Mesendoderm (in vitro differentiated cells): ENCODE results near the gene CENPT.

Experiments used
- DNase-seq: peaks from one replicate; pipeline ENCODE4 v3.0.0; 2013
- H2AK5ac ChIP-seq: 2 replicates; pipeline ENCODE4 v1.6.1; 2013; ENCODE audit warnings: low read length, inconsistent platforms
- H2BK120ac ChIP-seq: 2 replicates; pipeline ENCODE4 v1.6.1; 2013; ENCODE audit warnings: low read depth, mild to moderate bottlenecking, low read length, moderate library complexity, mixed read lengths
- H2BK15ac ChIP-seq: replicated peaks from 2 replicates; pipeline ENCODE4 v1.6.1; 2013; ENCODE audit warnings: low read depth, mild to moderate bottlenecking, moderate library complexity
- H2BK5ac ChIP-seq: 2 replicates; pipeline ENCODE4 v1.6.1; 2013; ENCODE audit warnings: low read length, inconsistent platforms
- H3K18ac ChIP-seq: 2 replicates; pipeline ENCODE4 v1.6.1; 2013; ENCODE audit warnings: mild to moderate bottlenecking, low read length, mixed read lengths
- H3K23ac ChIP-seq: one replicate; pipeline ENCODE4 v1.6.1; 2013; ENCODE audit warnings: low read length
- H3K27ac ChIP-seq: 2 replicates; pipeline ENCODE4 v1.5.1; 2013; ENCODE audit warnings: low read depth, mild to moderate bottlenecking, inconsistent platforms, low read length, moderate library complexity
- H3K27me3 ChIP-seq: 2 replicates; pipeline ENCODE4 v1.6.1; 2013; ENCODE audit warnings: low read length, control low read depth, mild to moderate bottlenecking, inconsistent platforms; ENCODE audit not compliant: insufficient read depth, poor library complexity
- H3K36me3 ChIP-seq: 2 replicates; pipeline ENCODE4 v1.6.1; 2013; ENCODE audit warnings: low read length, inconsistent platforms; ENCODE audit not compliant: control insufficient read depth, insufficient read depth
- H3K4ac ChIP-seq: one replicate; pipeline ENCODE4 v1.6.1; 2013; ENCODE audit warnings: low read depth, mild to moderate bottlenecking, low read length, moderate library complexity
- H3K4me1 ChIP-seq: 2 replicates; pipeline ENCODE4 v1.6.1; 2013; ENCODE audit warnings: low read depth, low read length, inconsistent platforms; ENCODE audit not compliant: control insufficient read depth
- H3K4me2 ChIP-seq: 2 replicates; pipeline ENCODE4 v1.6.1; 2013; ENCODE audit warnings: low read length
- H3K4me3 ChIP-seq: 2 replicates; pipeline ENCODE4 v1.5.1; 2013; ENCODE audit warnings: mild to moderate bottlenecking, low read length
- H3K56ac ChIP-seq: one replicate; pipeline ENCODE4 v1.6.1; 2013; ENCODE audit warnings: low read length
- H3K79me1 ChIP-seq: 2 replicates; pipeline ENCODE4 v1.6.1; 2013; ENCODE audit warnings: low read length, inconsistent platforms
- H3K79me2 ChIP-seq: 2 replicates; pipeline ENCODE4 v1.6.1; 2013; ENCODE audit warnings: mild to moderate bottlenecking, low read length; ENCODE audit not compliant: control insufficient read depth, insufficient read depth
- H3K9ac ChIP-seq: 2 replicates; pipeline ENCODE4 v1.6.1; 2013; ENCODE audit warnings: low read length, inconsistent platforms
- H4K5ac ChIP-seq: one replicate; pipeline ENCODE4 v1.6.1; 2013; ENCODE audit warnings: low read length
- H4K8ac ChIP-seq: one replicate; pipeline ENCODE4 v1.6.1; 2013; ENCODE audit warnings: low read depth, mild to moderate bottlenecking, control low read depth, low read length, moderate library complexity
- WGBS: extraction: QIAGEN DNeasy Blood & Tissue Kit; methylation state at CpG from one replicate; pipeline ENCODE4 v1.1.7; 2013; ENCODE audit warnings: low lambda C conversion rate, missing lambda C conversion rate; ENCODE audit not compliant: insufficient coverage; ENCODE audit errors: extremely low coverage; 5-methylcytosine and 5-hydroxymethylcytosine counted together

The CENPT gene

GRCh38 chr16:67796099-67796718 is 51.3 kb downstream of the CENPT start:
- no peak overlapping the region for H2BK15ac ChIP-seq
- H3K79me2 ChIP-seq, result peaks cover 8% of the 10 kb centered on the region
- H3K23ac ChIP-seq, result no peak overlapping the region
- H3K79me1 ChIP-seq, result peaks cover 12% of the 10 kb centered on the region
- no CpG with 5 or more reads among the region's 5 CpGs for WGBS
- peaks cover 2% of the 10 kb centered on the region for H3K36me3 ChIP-seq
- H3K56ac ChIP-seq, result no peak overlapping the region
- H2BK5ac ChIP-seq, result no peak overlapping the region
- H3K4me2 ChIP-seq, result no peak overlapping the region
- H3K9ac ChIP-seq, result no peak overlapping the region
- H4K8ac ChIP-seq, result no peak overlapping the region
- no peaks in the 10 kb centered on the region for H3K27me3 ChIP-seq
- H3K4me1 ChIP-seq, result no peaks in the 10 kb centered on the region
- no peak for DNase-seq
- H4K5ac ChIP-seq, result no peak overlapping the region
- H3K4ac ChIP-seq, result no peak overlapping the region
- H3K27ac ChIP-seq, result no peak overlapping the region
- H2BK120ac ChIP-seq, result no peak overlapping the region
- no peak overlapping the region for H3K4me3 ChIP-seq
- no peak overlapping the region for H3K18ac ChIP-seq
- H2AK5ac ChIP-seq, result no peak overlapping the region

GRCh38 chr16:67790071-67790470 is 57.4 kb downstream of the CENPT start:
- H3K4ac ChIP-seq, result no peak overlapping the region
- H3K4me1 ChIP-seq, result no peaks in the 10 kb centered on the region
- H3K23ac ChIP-seq, result no peak overlapping the region
- no peak overlapping the region for H3K27ac ChIP-seq
- no peak for DNase-seq
- no peak overlapping the region for H3K18ac ChIP-seq
- H2BK120ac ChIP-seq, result no peak overlapping the region
- no peaks in the 10 kb centered on the region for H3K79me1 ChIP-seq
- no peak overlapping the region for H4K5ac ChIP-seq
- no peaks in the 10 kb centered on the region for H3K27me3 ChIP-seq
- no peak overlapping the region for H2AK5ac ChIP-seq
- no peak overlapping the region for H3K9ac ChIP-seq
- H3K4me3 ChIP-seq, result no peak overlapping the region
- no peak overlapping the region for H3K4me2 ChIP-seq
- H3K79me2 ChIP-seq, result no peaks in the 10 kb centered on the region
- no peak overlapping the region for H4K8ac ChIP-seq
- no peak overlapping the region for H3K56ac ChIP-seq
- no peak overlapping the region for H2BK5ac ChIP-seq
- no peak overlapping the region for H2BK15ac ChIP-seq
- no peaks in the 10 kb centered on the region for H3K36me3 ChIP-seq

GRCh38 chr16:67786491-67786890 is 61.0 kb downstream of the CENPT start:
- Histone ChIP-seq H3K18ac (no peak overlapping the region), H3K4ac (no peak overlapping the region), H3K36me3 (no peaks in the 10 kb centered on the region), H2BK5ac (no peak overlapping the region), H3K27ac (no peak overlapping the region), H3K23ac (no peak overlapping the region), H3K4me2 (no peak overlapping the region), H4K8ac (no peak overlapping the region), H3K4me3 (no peak overlapping the region), H3K79me1 (no peaks in the 10 kb centered on the region), H2BK15ac (no peak overlapping the region), H3K27me3 (no peaks in the 10 kb centered on the region), H3K4me1 (no peaks in the 10 kb centered on the region), H2AK5ac (no peak overlapping the region), H3K56ac (no peak overlapping the region), H3K79me2 (no peaks in the 10 kb centered on the region), H2BK120ac (no peak overlapping the region), H4K5ac (no peak overlapping the region), H3K9ac (no peak overlapping the region)
- no peak for DNase-seq
- WGBS, result no CpG with 5 or more reads among the region's 5 CpGs

GRCh38 chr16:67783353-67783725 is 64.2 kb downstream of the CENPT start:
- H4K8ac ChIP-seq, result no peak overlapping the region
- H3K79me2 ChIP-seq, result no peaks in the 10 kb centered on the region
- H3K56ac ChIP-seq, result no peak overlapping the region

GRCh38 chr16:67782567-67783352 is 64.7 kb downstream of the CENPT start:
- no CpG with 5 or more reads among the region's 12 CpGs for WGBS
- Histone ChIP-seq H2AK5ac (no peak overlapping the region), H2BK5ac (no peak overlapping the region), H3K23ac (no peak overlapping the region), H3K18ac (no peak overlapping the region), H3K4ac (no peak overlapping the region), H4K8ac (no peak overlapping the region), H3K4me3 (no peak overlapping the region), H2BK15ac (no peak overlapping the region), H3K79me2 (no peaks in the 10 kb centered on the region), H3K27ac (no peak overlapping the region), H4K5ac (no peak overlapping the region), H3K4me1 (no peaks in the 10 kb centered on the region), H3K9ac (no peak overlapping the region), H3K27me3 (no peaks in the 10 kb centered on the region), H3K4me2 (no peak overlapping the region), H3K79me1 (peaks cover 3% of the 10 kb centered on the region), H3K36me3 (no peaks in the 10 kb centered on the region), H2BK120ac (no peak overlapping the region), H3K56ac (no peak overlapping the region)
- no peak for DNase-seq

More at GRCh38 chr16:67783353-67783725, 64.2 kb downstream of the CENPT start:
- Histone ChIP-seq H2BK5ac (no peak overlapping the region), H3K9ac (no peak overlapping the region), H3K4ac (no peak overlapping the region), H4K5ac (no peak overlapping the region), H2BK120ac (no peak overlapping the region), H3K4me2 (no peak overlapping the region), H3K27ac (no peak overlapping the region), H3K4me3 (no peak overlapping the region), H3K27me3 (no peaks in the 10 kb centered on the region), H2BK15ac (no peak overlapping the region), H3K79me1 (peaks cover 3% of the 10 kb centered on the region), H3K36me3 (no peaks in the 10 kb centered on the region), H3K4me1 (no peaks in the 10 kb centered on the region), H2AK5ac (no peak overlapping the region), H3K18ac (no peak overlapping the region), H3K23ac (no peak overlapping the region)
- DNase-seq, result no peak

GRCh38 chr16:67781565-67781921 is 66.0 kb downstream of the CENPT start:
- DNase-seq, result no peak
- no peak overlapping the region for H2BK5ac ChIP-seq
- no peak overlapping the region for H2AK5ac ChIP-seq
- no peaks in the 10 kb centered on the region for H3K27me3 ChIP-seq
- H4K8ac ChIP-seq, result no peak overlapping the region
- H3K4ac ChIP-seq, result no peak overlapping the region
- H3K79me1 ChIP-seq, result peaks cover 3% of the 10 kb centered on the region
- H2BK15ac ChIP-seq, result no peak overlapping the region
- H3K36me3 ChIP-seq, result no peaks in the 10 kb centered on the region
- H3K4me1 ChIP-seq, result no peaks in the 10 kb centered on the region
- no peak overlapping the region for H3K56ac ChIP-seq
- H2BK120ac ChIP-seq, result no peak overlapping the region
- H3K4me2 ChIP-seq, result no peak overlapping the region
- no peak overlapping the region for H3K23ac ChIP-seq
- no peak overlapping the region for H3K4me3 ChIP-seq
- no peak overlapping the region for H4K5ac ChIP-seq
- H3K27ac ChIP-seq, result no peak overlapping the region
- H3K79me2 ChIP-seq, result no peaks in the 10 kb centered on the region
- WGBS, result no CpG with 5 or more reads among the region's 5 CpGs
- H3K18ac ChIP-seq, result no peak overlapping the region
- no peak overlapping the region for H3K9ac ChIP-seq
